ENCODE data around the gene ASB1.

ASB1 gene

DNA sequence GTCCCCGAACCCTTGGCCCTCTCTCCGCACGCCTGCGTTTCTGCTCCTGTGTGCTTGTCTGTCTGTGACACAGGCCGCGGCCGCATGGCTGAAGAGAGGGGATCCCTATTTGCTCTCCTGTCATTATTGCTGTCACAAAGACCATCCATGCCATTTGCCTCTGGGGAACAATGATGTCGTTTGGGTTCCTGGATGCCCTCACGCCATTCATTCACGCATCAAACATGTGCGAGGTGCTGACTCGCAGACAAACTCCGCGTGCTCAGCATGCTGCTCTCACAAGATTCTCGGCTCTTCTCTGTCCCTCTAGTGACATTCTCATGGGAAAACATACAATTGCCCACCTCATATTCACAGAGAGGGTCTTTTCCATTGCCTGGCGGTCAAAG lies 67.8 kb downstream of the ASB1 start:
- DNase-seq (ENCODE audit: low read depth in 2 of 2) = no peak

DNA sequence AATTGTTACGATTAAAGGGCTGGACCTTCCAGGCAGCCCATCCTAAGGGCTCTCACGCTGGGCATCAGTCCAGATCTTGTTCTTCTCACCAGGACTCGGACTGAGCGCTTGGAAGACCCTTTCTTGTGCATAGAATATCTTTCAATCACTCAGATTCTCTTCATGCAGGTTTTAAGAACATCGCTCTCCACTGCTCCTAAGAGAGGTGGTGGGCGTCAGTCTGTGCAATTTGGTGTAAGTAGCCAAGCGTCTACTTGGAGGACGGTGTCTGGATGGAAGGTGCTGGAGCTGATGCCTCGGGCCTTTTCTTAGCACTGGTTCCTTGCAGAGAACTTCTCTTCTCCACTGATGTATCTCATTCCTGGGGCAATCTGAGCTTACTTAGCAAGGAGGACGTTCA lies 68.7 kb downstream of the ASB1 start:
- no peak for DNase-seq (ENCODE audit: low read depth in 2 of 2)

DNA sequence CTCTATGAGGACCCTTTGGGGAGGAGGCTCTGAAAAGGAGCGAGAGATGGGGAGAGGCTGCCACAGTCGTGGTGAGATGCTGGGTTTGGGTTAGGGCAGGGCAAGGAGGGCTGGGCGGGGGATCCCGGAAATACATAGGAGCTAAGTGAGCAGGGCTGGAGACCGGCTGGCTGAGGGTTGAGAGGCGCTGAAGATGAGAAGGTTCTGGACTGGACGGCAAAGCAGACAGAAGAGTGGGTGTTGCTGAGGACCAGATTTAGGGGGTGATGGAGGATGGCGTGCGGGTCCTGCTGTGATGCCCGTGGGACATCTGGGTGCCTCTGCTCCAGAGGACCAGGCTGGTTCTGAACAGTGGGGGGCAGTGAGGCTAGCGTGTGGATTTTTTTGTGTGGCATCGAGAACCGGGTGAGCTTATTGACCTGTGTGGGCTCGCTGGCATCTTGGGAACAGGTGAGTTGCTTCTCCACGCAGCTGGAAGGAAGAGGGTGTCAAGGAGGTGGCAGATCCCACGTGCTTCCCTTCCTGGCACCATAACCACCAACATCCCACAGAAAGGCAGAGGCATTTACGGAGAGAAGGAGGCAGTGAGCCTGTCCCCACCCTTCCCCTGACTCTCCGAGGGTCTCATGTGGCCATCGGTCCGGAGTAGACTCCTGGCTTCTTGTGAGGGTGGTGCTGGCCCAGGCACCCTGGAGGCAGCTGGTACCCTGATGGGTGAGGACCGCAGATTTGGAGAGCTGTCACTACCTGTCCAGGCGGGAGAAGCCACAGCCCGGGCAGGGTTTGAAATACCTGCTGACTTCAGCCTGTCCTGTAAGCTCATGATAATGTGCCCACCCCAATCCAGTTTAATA lies 70.3 kb downstream of the ASB1 start:
- no peak for DNase-seq (ENCODE audit: low read depth in 2 of 2)

DNA sequence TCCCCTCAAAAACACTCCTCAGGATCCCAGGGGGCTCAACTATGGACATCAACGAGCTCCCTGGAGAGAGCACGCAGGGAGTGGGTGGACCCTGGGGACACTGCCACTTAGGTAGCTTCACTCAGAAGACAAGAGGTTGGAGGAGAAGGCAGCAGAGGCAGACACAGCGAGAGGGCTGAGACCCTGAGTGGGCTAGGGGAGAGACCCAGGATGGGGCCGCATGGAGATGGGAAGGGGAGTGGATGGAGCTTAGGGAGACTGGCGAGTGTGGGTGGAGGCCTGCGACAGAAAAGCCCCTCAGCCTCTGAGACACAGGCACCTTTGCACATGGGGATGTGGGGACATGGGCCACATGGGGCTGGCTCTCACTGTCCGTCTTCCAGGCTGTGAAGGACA lies 70.9 kb downstream of the ASB1 start:
- DNase-seq (ENCODE audit: low read depth in 2 of 2) = no peak

GRCh38 chr2:238498188-238498587 lies 71.5 kb downstream of the ASB1 start:
- DNase-seq (ENCODE audit: low read depth in 2 of 2) = no peak

DNA sequence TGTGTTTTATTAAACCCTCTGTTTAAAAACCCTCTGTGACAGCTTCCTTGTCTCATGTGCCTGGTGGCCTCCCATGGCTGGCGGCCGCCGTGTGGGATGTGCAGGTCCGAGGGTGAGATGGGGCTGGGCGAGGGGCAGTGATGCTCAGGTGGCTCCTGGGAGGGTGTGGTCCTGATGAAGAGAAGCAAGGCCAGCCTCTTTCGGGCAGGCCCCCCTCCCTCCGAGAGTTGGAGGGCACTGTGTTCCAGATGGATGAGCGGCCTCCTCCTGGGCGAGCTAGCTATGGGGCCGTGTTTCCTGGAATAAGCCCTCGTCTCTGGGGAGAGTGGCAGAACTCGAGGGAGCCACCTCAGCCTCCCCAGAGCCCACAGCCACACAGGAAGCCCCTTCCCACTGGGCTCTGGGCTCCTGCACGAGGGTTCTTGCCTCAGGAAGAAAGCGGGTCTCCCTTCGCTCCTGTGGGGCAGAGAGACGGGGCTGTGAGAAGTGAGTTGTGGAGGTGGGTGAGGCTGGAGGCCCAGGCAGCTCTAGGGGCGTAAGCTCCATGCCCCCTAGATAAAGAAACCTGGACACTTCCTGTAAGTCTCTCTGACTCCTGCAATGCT lies 72.1 kb downstream of the ASB1 start:
- no peak for DNase-seq (ENCODE audit: low read depth in 2 of 2)

GRCh38 chr2:238499731-238500580 lies 73.2 kb downstream of the ASB1 start:
- DNase-seq (ENCODE audit: low read depth in 2 of 2) = no peak

- DNase-seq (ENCODE audit: low read depth in 2 of 2) = no peak
Measured at GRCh38 chr2:238501311-238501710, 74.6 kb downstream of the ASB1 start.
